CD14-positive monocyte (primary cell): ENCODE data around the gene CNTROB. TPM values are rescaled to one million over a fixed set of nuclear protein-coding genes. Genes with fewer than 3 reads are reported as not detected.
A peak's percentile ranks its signal among the peaks of the same experiment; 100 is the strongest.

Experiments used
- DNase-seq, 3 donors: peaks; one replicate each; pipeline ENCODE4 v3.0.0-alpha.2; 2011 to 2022
- H2AFZ ChIP-seq: 2 replicates; pipeline ENCODE4 v1.6.0; 2012; ENCODE audit warnings: mild to moderate bottlenecking, low read depth, low read length, inconsistent platforms; ENCODE audit not compliant: insufficient read depth, poor library complexity, severe bottlenecking
- H3K27ac ChIP-seq, 2 donors: 1 replicate in 1 of 2; 2 replicates in 1 of 2; pipeline ENCODE4 v1.5.1; 2012 to 2013; ENCODE audit warnings: low read length in 2 of 2, control low read depth in 1 of 2, inconsistent platforms in 1 of 2, low read depth in 1 of 2, mild to moderate bottlenecking in 1 of 2
- H3K27me3 ChIP-seq, 2 donors: one replicate each; pipeline versions ENCODE4 v1.6.0 to v1.6.1; 2011 to 2013; ENCODE audit warnings: low read length in 2 of 2; ENCODE audit not compliant: control insufficient read depth in 2 of 2, insufficient read depth in 2 of 2
- H3K36me3 ChIP-seq, 2 donors: replicated peaks in 1 of 2; 1 replicate in 1 of 2; 2 replicates in 1 of 2; pipeline versions ENCODE4 v1.5.1 to v1.6.1; 2012 to 2013; ENCODE audit warnings: low read length in 2 of 2, control low read depth in 1 of 2, inconsistent platforms in 1 of 2, mild to moderate bottlenecking in 1 of 2; ENCODE audit not compliant: insufficient read depth in 2 of 2, control insufficient read depth in 1 of 2
- H3K4me1 ChIP-seq, 2 donors: 1 replicate in 1 of 2; 2 replicates in 1 of 2; pipeline versions ENCODE4 v1.5.1 to v1.6.1; 2012 to 2013; ENCODE audit warnings: low read length in 2 of 2, control low read depth in 1 of 2, inconsistent platforms in 1 of 2, mild to moderate bottlenecking in 1 of 2, moderate library complexity in 1 of 2; ENCODE audit not compliant: insufficient read depth in 2 of 2, control insufficient read depth in 1 of 2
- H3K4me2 ChIP-seq: replicated peaks from 2 replicates; pipeline ENCODE3; 2012; ENCODE audit warnings: low read length, moderate library complexity, mild to moderate bottlenecking; ENCODE audit not compliant: poor library complexity, severe bottlenecking; ENCODE audit errors: extremely low read depth
- H3K4me3 ChIP-seq, 3 experiments: fragments of 200-600 bp in 1 of 3; sonication (generic) in 1 of 3; replicated peaks in 1 of 3; 1 replicate in 2 of 3; 2 replicates in 1 of 3; pipeline ENCODE4 v1.5.1; 2011 to 2013; ENCODE audit warnings: low read length in 3 of 3, mild to moderate bottlenecking in 3 of 3, control low read depth in 2 of 3, low read depth in 2 of 3, inconsistent platforms in 1 of 3, moderate library complexity in 1 of 3
- H3K79me2 ChIP-seq: 2 replicates; pipeline ENCODE4 v1.6.0; 2012; ENCODE audit warnings: mild to moderate bottlenecking, control low read depth, inconsistent platforms, low read length, moderate library complexity; ENCODE audit not compliant: insufficient read depth
- H3K9ac ChIP-seq: 2 replicates; pipeline ENCODE4 v1.6.0; 2017; ENCODE audit warnings: low read length, mild to moderate bottlenecking; ENCODE audit not compliant: insufficient read depth, poor library complexity, severe bottlenecking
- H3K9me3 ChIP-seq, 2 donors: replicated peaks in 1 of 2; 1 replicate in 1 of 2; 2 replicates in 1 of 2; pipeline versions ENCODE4 v1.5.1 to v1.6.1; 2012 to 2013; ENCODE audit warnings: low read length in 2 of 2, control low read depth in 1 of 2; ENCODE audit not compliant: control insufficient read depth in 1 of 2, insufficient read depth in 1 of 2
- H4K20me1 ChIP-seq: 2 replicates; pipeline ENCODE4 v1.6.0; 2012; ENCODE audit warnings: mild to moderate bottlenecking, low read length, control low read depth, moderate library complexity; ENCODE audit not compliant: insufficient read depth
- H3K27ac Mint-ChIP-seq, 7 donors: one replicate each; pipeline ENCODE4 v1.8.0; 2020; ENCODE audit warnings: mild to moderate bottlenecking in 7 of 7, mixed read lengths in 7 of 7, moderate library complexity in 6 of 7, inconsistent platforms in 2 of 7
- H3K27me3 Mint-ChIP-seq, 3 donors: one replicate each; pipeline ENCODE4 v1.8.0; 2021 to 2022; ENCODE audit warnings: low read depth in 3 of 3, mild to moderate bottlenecking in 3 of 3, mixed read lengths in 3 of 3, moderate library complexity in 3 of 3, inconsistent platforms in 1 of 3
- H3K36me3 Mint-ChIP-seq, 2 donors: one replicate each; pipeline ENCODE4 v1.8.0; 2020; ENCODE audit warnings: mixed read lengths in 2 of 2, inconsistent platforms in 1 of 2, mild to moderate bottlenecking in 1 of 2
- H3K4me1 Mint-ChIP-seq: one replicate; pipeline ENCODE4 v1.8.0; 2020; ENCODE audit warnings: mild to moderate bottlenecking, mixed read lengths
- H3K4me3 Mint-ChIP-seq, 2 donors: one replicate each; pipeline ENCODE4 v1.8.0; 2020; ENCODE audit warnings: mild to moderate bottlenecking in 2 of 2, mixed read lengths in 2 of 2, moderate library complexity in 1 of 2
- H3K9me3 Mint-ChIP-seq, 7 donors: one replicate each; pipeline ENCODE4 v1.8.0; 2020 to 2022; ENCODE audit warnings: mixed read lengths in 7 of 7, mild to moderate bottlenecking in 6 of 7, moderate library complexity in 6 of 7, inconsistent platforms in 2 of 7
- WGBS: methylation state at CpG from one replicate; pipeline ENCODE4 v1.1.5; 2013; ENCODE audit warnings: missing lambda C conversion rate; ENCODE audit not compliant: insufficient coverage; 5-methylcytosine and 5-hydroxymethylcytosine counted together
- intact Hi-C, 2 donors: fragments of 100-400 bp; cut with micrococcal nuclease; formaldehyde crosslinking; loops; one replicate each; pipeline versions ENCODE4 v1.15.0 to v1.15.1; 2023
- polyA plus RNA-seq, 3 donors: library from polyadenylated mRNA; depleted of rRNA in 1 of 3; unstranded in 2 of 3; stranded (reverse) in 1 of 3; fragments of 300-500 nt in 2 of 3; fragments of >200 nt in 1 of 3; fragmentation: Illumina TruSeq in 2 of 3; gene quantifications; 1 replicate in 2 of 3; 2 replicates in 1 of 3; pipeline ENCODE4 v1.2.3, GENCODE V29; 2012 to 2021
- TF ChIP-seq, protein P1 (sequence below): fragments of 200-600 bp; IDR thresholded peaks from one replicate; pipeline ENCODE4 v1.8.0; 2022; ENCODE audit warnings: antibody characterized with exemption, mild to moderate bottlenecking

Gene CNTROB
- polyA plus RNA-seq, 3 donors = 4.7 to 22.8 (median 6.5) TPM

GRCh38 chr17:7897773-7898172, 34.2 kb upstream of the CNTROB start:
- H3K9ac ChIP-seq = no peak overlapping the region

GRCh38 chr17:7903154-7904103, 28.6 kb upstream of the CNTROB start:
- peaks cover 99 to 100% of the 10 kb centered on the region in 2 donors for H3K36me3 ChIP-seq
- Mint-ChIP-seq H3K27me3 (peaks cover 0 to 3% (median 2%) of the 10 kb centered on the region in 3 donors), H3K9me3 (no peaks in the 10 kb centered on the region), H3K36me3 (peaks cover 97 to 100% of the 10 kb centered on the region in 2 donors), H3K27ac (no peak overlapping the region), H3K4me1 (no peaks in the 10 kb centered on the region), H3K4me3 (no peak overlapping the region)
- no peaks in the 10 kb centered on the region for H3K79me2 ChIP-seq
- no peak overlapping the region for H3K4me2 ChIP-seq
- H3K9me3 ChIP-seq = no peaks in the 10 kb centered on the region
- no peak for DNase-seq
- no peaks in the 10 kb centered on the region for H3K4me1 ChIP-seq
- no peak overlapping the region for H2AFZ ChIP-seq
- WGBS = 98% methylated on average over 17 of the region's 22 CpGs
- no peak overlapping the region for H3K9ac ChIP-seq
- TF ChIP-seq, protein P1, sequence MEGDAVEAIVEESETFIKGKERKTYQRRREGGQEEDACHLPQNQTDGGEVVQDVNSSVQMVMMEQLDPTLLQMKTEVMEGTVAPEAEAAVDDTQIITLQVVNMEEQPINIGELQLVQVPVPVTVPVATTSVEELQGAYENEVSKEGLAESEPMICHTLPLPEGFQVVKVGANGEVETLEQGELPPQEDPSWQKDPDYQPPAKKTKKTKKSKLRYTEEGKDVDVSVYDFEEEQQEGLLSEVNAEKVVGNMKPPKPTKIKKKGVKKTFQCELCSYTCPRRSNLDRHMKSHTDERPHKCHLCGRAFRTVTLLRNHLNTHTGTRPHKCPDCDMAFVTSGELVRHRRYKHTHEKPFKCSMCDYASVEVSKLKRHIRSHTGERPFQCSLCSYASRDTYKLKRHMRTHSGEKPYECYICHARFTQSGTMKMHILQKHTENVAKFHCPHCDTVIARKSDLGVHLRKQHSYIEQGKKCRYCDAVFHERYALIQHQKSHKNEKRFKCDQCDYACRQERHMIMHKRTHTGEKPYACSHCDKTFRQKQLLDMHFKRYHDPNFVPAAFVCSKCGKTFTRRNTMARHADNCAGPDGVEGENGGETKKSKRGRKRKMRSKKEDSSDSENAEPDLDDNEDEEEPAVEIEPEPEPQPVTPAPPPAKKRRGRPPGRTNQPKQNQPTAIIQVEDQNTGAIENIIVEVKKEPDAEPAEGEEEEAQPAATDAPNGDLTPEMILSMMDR = no peak
- intact Hi-C loops = no loop called here
- H3K27me3 ChIP-seq = no peaks in the 10 kb centered on the region
- H3K27ac ChIP-seq = no peak overlapping the region
- no peak overlapping the region for H3K4me3 ChIP-seq
- no peaks in the 10 kb centered on the region for H4K20me1 ChIP-seq

More at GRCh38 chr17:7897773-7898172, 34.2 kb upstream of the CNTROB start:
- intact Hi-C loops = loop anchor here (2.0 to 5.0 kb wide), 5 partner anchors 35 to 160 kb away; no protein-coding TSS in a partner anchor
- TF ChIP-seq, protein P1 = peak; percentile 74
- Histone ChIP-seq H3K4me2 (no peak overlapping the region), H2AFZ (no peak overlapping the region), H4K20me1 (no peaks in the 10 kb centered on the region), H3K4me1 (no peaks in the 10 kb centered on the region), H3K36me3 (peaks cover 75 to 99% of the 10 kb centered on the region in 2 donors), H3K4me3 (no peak overlapping the region), H3K9me3 (no peaks in the 10 kb centered on the region), H3K27me3 (no peaks in the 10 kb centered on the region), H3K79me2 (peaks cover 11% of the 10 kb centered on the region), H3K27ac (peak overlapping the region in 1 of 2 donors; percentile 18)
- Mint-ChIP-seq H3K27me3 (peaks cover 0 to 3% (median 2%) of the 10 kb centered on the region in 3 donors), H3K9me3 (no peaks in the 10 kb centered on the region), H3K4me3 (no peak overlapping the region), H3K27ac (peak overlapping the region in 6 of 7 donors; percentile 13 to 84 (median 54)), H3K4me1 (peaks cover 8% of the 10 kb centered on the region), H3K36me3 (peaks cover 90 to 97% of the 10 kb centered on the region in 2 donors)
- DNase-seq = peak; percentile 52 to 67 (median 54)
- WGBS = 68% methylated on average over 3 of the region's 6 CpGs
